HepG2 (cell line): ENCODE data around the gene FGF19. TPM values are rescaled to one million over a fixed set of nuclear protein-coding genes. Genes with fewer than 3 reads are reported as not detected.

Experiments
- ATAC-seq: fragments of 200-7000 bp; cut with Tn5 transposase; 3 replicates; pipeline ENCODE4 v1.9.1; 2020; ENCODE audit warnings: mild to moderate bottlenecking, moderate library complexity
- BruUV-seq: library from RNA; stranded (reverse); fragments of 400-500 nt; replicated peaks from 2 replicates; lab custom pipeline; 2021; lab: Mats Ljungman, UMichigan
- CTCF ChIA-PET: fragments of 300-600 bp; formaldehyde crosslinking; extraction: SDS; loops from one replicate; lab custom pipeline; 2021; ENCODE audit warnings: low total read pairs, inconsistent platforms, low intra/inter-chr PET ratio; lab: Yijun Ruan, JAX
- POLR2A ChIA-PET: fragments of 350-600 bp; sonication (Branson Sonifier 250); formaldehyde crosslinking; loops from one replicate; lab custom pipeline; 2020; ENCODE audit warnings: antibody characterized with exemption, inconsistent platforms; lab: Yijun Ruan, JAX
- DNase-seq: peaks from one replicate; pipeline ENCODE4 v3.0.0-alpha.2; 2015; ENCODE audit warnings: low spot score
- FAIRE-seq: peaks from 3 replicates; lab custom pipeline; 2011; peaks lifted over from hg19 to GRCh38; lab: Jason Lieb, UNC
- H2AFZ ChIP-seq: one replicate; pipeline ENCODE4 v1.6.1; 2011; ENCODE audit warnings: low read length, inconsistent platforms
- H3K27ac ChIP-seq: fragments of 300-600 bp; 3 replicates; pipeline ENCODE4 v1.8.0; 2011; ENCODE audit warnings: mixed run types, mild to moderate bottlenecking, mixed read lengths, low read length, inconsistent platforms; ENCODE audit not compliant: insufficient read depth; ENCODE audit errors: extremely low read length
- H3K27me3 ChIP-seq, 2 experiments: fragments of 200-600 bp in 1 of 2; 2 replicates in 1 of 2; 3 replicates in 1 of 2; pipeline versions ENCODE4 v1.6.0 to v1.8.0; 2011; ENCODE audit warnings: low read length in 2 of 2, mild to moderate bottlenecking in 2 of 2, moderate library complexity in 2 of 2, inconsistent platforms in 1 of 2; ENCODE audit not compliant: insufficient read depth in 2 of 2, control insufficient read depth in 1 of 2
- H3K36me3 ChIP-seq, 2 experiments: fragments of 200-600 bp in 1 of 2; replicated peaks in 1 of 2; 2 replicates in 1 of 2; 3 replicates in 1 of 2; pipeline versions ENCODE4 v1.5.1 to v1.8.0; 2011; ENCODE audit warnings: low read length in 2 of 2, inconsistent platforms in 1 of 2; ENCODE audit not compliant: insufficient read depth in 2 of 2, control insufficient read depth in 1 of 2
- H3K4me1 ChIP-seq: 2 replicates; pipeline ENCODE4 v1.5.1; 2012; ENCODE audit warnings: low read length, inconsistent platforms; ENCODE audit not compliant: insufficient read depth
- H3K4me2 ChIP-seq: 2 replicates; pipeline ENCODE4 v1.6.0; 2011; ENCODE audit warnings: low read depth, low read length, inconsistent platforms
- H3K4me3 ChIP-seq, 3 experiments: fragments of 200-600 bp in 1 of 3; sonication (generic), shearing (Covaris generic) in 1 of 3; replicated peaks in 1 of 3; 2 replicates each; pipeline ENCODE4 v1.5.1; 2011 to 2016; ENCODE audit warnings: low read length in 3 of 3, inconsistent platforms in 2 of 3, low read depth in 2 of 3, mild to moderate bottlenecking in 2 of 3, control low read depth in 1 of 3, mixed read lengths in 1 of 3; ENCODE audit not compliant: insufficient read depth in 1 of 3
- H3K79me2 ChIP-seq: one replicate; pipeline ENCODE4 v1.6.1; 2011; ENCODE audit warnings: low read length, inconsistent platforms; ENCODE audit not compliant: insufficient read depth
- H3K9ac ChIP-seq: 2 replicates; pipeline ENCODE4 v1.6.0; 2011; ENCODE audit warnings: mild to moderate bottlenecking, low read depth, low read length, inconsistent platforms; ENCODE audit not compliant: insufficient read depth
- H3K9me3 ChIP-seq: 2 replicates; pipeline ENCODE4 v1.5.1; 2012; ENCODE audit warnings: mild to moderate bottlenecking, low read length
- H4K20me1 ChIP-seq: 2 replicates; pipeline ENCODE4 v1.6.0; 2011; ENCODE audit warnings: inconsistent platforms, mild to moderate bottlenecking, low read length, moderate library complexity; ENCODE audit not compliant: insufficient read depth
- ATAD3A ChIP-seq: sonication (generic); formaldehyde crosslinking; IDR thresholded peaks from 2 replicates; pipeline ENCODE4 v1.4.0; 2020; ENCODE audit warnings: missing genetic modification reagents
- DRAP1 ChIP-seq: IDR thresholded peaks from 2 replicates; pipeline ENCODE4 v1.6.1; 2016; ENCODE audit warnings: missing genetic modification reagents, missing compliant biosample characterization
- FOXA3 ChIP-seq: IDR thresholded peaks from 2 replicates; pipeline ENCODE4 v1.6.1; 2016; ENCODE audit warnings: missing genetic modification reagents, missing compliant biosample characterization
- FUBP1 ChIP-seq: sonication (generic); formaldehyde crosslinking; IDR thresholded peaks from 2 replicates; pipeline ENCODE4 v1.5.1; 2020; ENCODE audit warnings: missing genetic modification reagents, mild to moderate bottlenecking, borderline replicate concordance
- GMEB2 ChIP-seq: IDR thresholded peaks from 2 replicates; pipeline ENCODE4 v1.6.1; 2016; ENCODE audit warnings: missing biosample characterization, missing genetic modification reagents, low read depth
- HIVEP1 ChIP-seq: sonication (generic); formaldehyde crosslinking; IDR thresholded peaks from 2 replicates; pipeline ENCODE4 v1.4.0; 2020; ENCODE audit warnings: mild to moderate bottlenecking, missing genetic modification reagents
- KDM3A ChIP-seq: IDR thresholded peaks from 2 replicates; pipeline ENCODE4 v1.6.1; 2018; ENCODE audit warnings: low read depth, missing compliant biosample characterization
- LCORL ChIP-seq, 2 experiments: fragments of 450-650 bp in 1 of 2; sonication (generic) in 1 of 2; formaldehyde crosslinking in 1 of 2; IDR thresholded peaks; 2 replicates each; pipeline versions ENCODE4 v1.5.0 to v1.6.1; 2017 to 2020; ENCODE audit warnings: antibody characterized with exemption in 1 of 2, missing genetic modification reagents in 1 of 2
- ZBTB20 ChIP-seq: sonication (generic); formaldehyde crosslinking; IDR thresholded peaks from 2 replicates; pipeline ENCODE4 v1.8.1; 2023; ENCODE audit warnings: missing genetic modification reagents, low read depth, mild to moderate bottlenecking, borderline replicate concordance
- ZNF441 ChIP-seq: sonication (generic); formaldehyde crosslinking; IDR thresholded peaks from 2 replicates; pipeline ENCODE4 v1.7.0; 2021; ENCODE audit warnings: missing genetic modification reagents, borderline replicate concordance
- ZNF616 ChIP-seq: sonication (generic); formaldehyde crosslinking; IDR thresholded peaks from 2 replicates; pipeline ENCODE4 v1.5.0; 2020; ENCODE audit warnings: low read depth, mild to moderate bottlenecking, missing genetic modification reagents
- ZNF639 ChIP-seq: conservative IDR thresholded peaks from 2 replicates; pipeline ENCODE4 v1.6.1; 2018; ENCODE audit warnings: missing genetic modification reagents
- ZNF678 ChIP-seq: sonication (generic); formaldehyde crosslinking; IDR thresholded peaks from 2 replicates; pipeline ENCODE4 v1.4.0; 2020; ENCODE audit warnings: mild to moderate bottlenecking, missing genetic modification reagents
- ZNF784 ChIP-seq: sonication (generic); formaldehyde crosslinking; IDR thresholded peaks from 2 replicates; pipeline ENCODE4 v1.5.1; 2020; ENCODE audit warnings: missing genetic modification reagents, mild to moderate bottlenecking, borderline replicate concordance
- WGBS: methylation state at CpG from one replicate; pipeline ENCODE4 v1.1.6; 2017; ENCODE audit warnings: low lambda C conversion rate; 5-methylcytosine and 5-hydroxymethylcytosine counted together
- in situ Hi-C: cut with HindIII; loops from 2 replicates; pipeline ENCODE4 v1.10.0; 2017; ENCODE audit warnings: low pct_unique_long_range_greater_than_20kb; ENCODE audit not compliant: extremely low pct_ligation_motif_present
- intact Hi-C: fragments of 100-400 bp; cut with micrococcal nuclease; formaldehyde crosslinking; loops from one replicate; pipeline ENCODE4 v1.10.0; 2022; ENCODE audit not compliant: unreplicated experiment
- polyA plus RNA-seq, 8 experiments: library from polyadenylated mRNA; depleted of rRNA in 3 of 8; stranded (reverse) in 7 of 8; unstranded in 1 of 8; fragments of >200 nt; fragmentation: Illumina TruSeq in 4 of 8; extraction: Trizol in 4 of 8; gene quantifications; 2 replicates each; pipeline versions ENCODE4 v1.2.1 to v1.2.3, GENCODE V29; 2011 to 2016; ENCODE audit warnings: low read depth in 4 of 8, missing spikeins in 1 of 8, mixed read lengths in 1 of 8; ENCODE audit not compliant: insufficient read depth in 1 of 8
- total RNA-seq, 5 experiments: library from RNA; depleted of rRNA; stranded (reverse); fragments of >200 nt; fragmentation: Illumina TruSeq; extraction: Trizol; gene quantifications; 2 replicates each; pipeline ENCODE4 v1.2.3, GENCODE V29; 2016; ENCODE audit warnings: low read depth in 1 of 5

The FGF19 gene
- total and polyA plus RNA-seq, 2 of the 13 experiments (the other 11 are each of a cell fraction or from before 2014, with no cell fraction given) = 0.07 TPM; not detected in 1

GRCh38 chr11:69674267-69674885 lies 29.4 kb downstream of the FGF19 start (continued):
- TF ChIP-seq GMEB2 = no peak

GRCh38 chr11:69671734-69672465 lies 31.9 kb downstream of the FGF19 start:
- no peak overlapping the region for H3K9ac ChIP-seq
- H4K20me1 ChIP-seq = peaks cover 3% of the 10 kb centered on the region; the same call in 1 of the 2 replicates
- H3K27ac ChIP-seq = no peak overlapping the region
- H3K36me3 ChIP-seq = peaks cover 4 to 17% of the 10 kb centered on the region in 2 experiments; a peak in 4 of 5 replicates
- peaks cover 20% of the 10 kb centered on the region for H3K79me2 ChIP-seq
- peaks cover 68% of the 10 kb centered on the region for H3K4me1 ChIP-seq
- ATAC-seq = no peak
- 95% methylated on average over 10 of the region's 10 CpGs for WGBS
- no peak for DNase-seq
- H2AFZ ChIP-seq = no peak overlapping the region
- no peak for FAIRE-seq
- H3K4me3 ChIP-seq = no peak overlapping the region
- in situ Hi-C loops = loop anchor here (10.0 kb wide), 1 partner anchor 567 kb away; no protein-coding TSS in a partner anchor
- CTCF ChIA-PET = interaction anchor here (2.2 to 2.9 kb wide), 3 partner anchors 10 to 571 kb away, joined by 9 to 26 read pairs (median 14); no protein-coding TSS in a partner anchor
- intact Hi-C loops = no loop called here
- H3K4me2 ChIP-seq = no peak overlapping the region
- no peaks in the 10 kb centered on the region for H3K9me3 ChIP-seq
- POLR2A ChIA-PET = interaction anchor here (8.9 kb wide), 1 partner anchor 15 kb away, joined by 128 read pairs; no protein-coding TSS in a partner anchor
- H3K27me3 ChIP-seq = no peaks in the 10 kb centered on the region
- BruUV-seq = no TSS peak
- TF ChIP-seq HIVEP1 (CRISPR knock-in tag) (no peak), ZNF616 (CRISPR knock-in tag) (no peak), ZNF678 (CRISPR knock-in tag) (no peak), FOXA3 (CRISPR knock-in tag) (no peak), KDM3A (CRISPR knock-in tag) (no peak), ZNF441 (CRISPR knock-in tag) (no peak), ZNF639 (CRISPR knock-in tag) (no peak), FUBP1 (CRISPR knock-in tag) (no peak), ZBTB20 (CRISPR knock-in tag) (no peak), LCORL (IDR thresholded peaks at IDR 0.05) (no peak), LCORL (CRISPR knock-in tag; IDR thresholded peaks at IDR 0.05) (no peak), ZNF784 (no peak), ATAD3A (CRISPR knock-in tag) (no peak), DRAP1 (CRISPR knock-in tag) (no peak)
